Omental fat pad (tissue), 4 donors: Measurements from ENCODE around the gene PPP1R3A. TPM values are rescaled to one million over a fixed set of nuclear protein-coding genes. Genes with fewer than 3 reads are reported as not detected.

Experiments
- ATAC-seq: fragments of 150-250 bp; one replicate; pipeline ENCODE4 v1.9.1; 2016; ENCODE audit warnings: mild to moderate bottlenecking, moderate library complexity; ENCODE audit not compliant: low FRiP score
- DNase-seq: peaks from one replicate; pipeline ENCODE4 v3.0.0-alpha.2; 2019; ENCODE audit warnings: low spot score
- CTCF ChIP-seq, 3 donors: fragments of 450-650 bp; IDR thresholded peaks; one replicate each; pipeline ENCODE4 v1.5.1; 2016 to 2017; ENCODE audit warnings: antibody characterized with exemption in 3 of 3, mild to moderate bottlenecking in 3 of 3, moderate library complexity in 2 of 3
- total RNA-seq, 4 donors: library from RNA; depleted of rRNA; stranded (reverse); fragments of >200 nt; gene quantifications; one replicate each; pipeline ENCODE4 v1.1.0, GENCODE V29; 2016

Gene PPP1R3A
- total RNA-seq, 4 donors from 2014 or later = not detected

- no peak for ATAC-seq
- TF ChIP-seq CTCF (IDR thresholded peaks at IDR 0.05) = no peak
Measured at GRCh38 chr7:113840954-113841353, 77.9 kb downstream of the PPP1R3A start.

GRCh38 chr7:113835367-113835766 lies 83.4 kb downstream of the PPP1R3A start:
- ATAC-seq (no peak), DNase-seq (no peak)
- TF ChIP-seq CTCF (IDR thresholded peaks at IDR 0.05) = no peak

More at GRCh38 chr7:113840954-113841353, 77.9 kb downstream of the PPP1R3A start:
- DNase-seq = no peak

GRCh38 chr7:113832196-113832745 lies 86.5 kb downstream of the PPP1R3A start:
- ATAC-seq = no peak
- no peak for TF ChIP-seq CTCF (IDR thresholded peaks at IDR 0.05)

GRCh38 chr7:113831556-113831955 lies 87.3 kb downstream of the PPP1R3A start:
- TF ChIP-seq CTCF (IDR thresholded peaks at IDR 0.05) = no peak
- DNase-seq (no peak), ATAC-seq (no peak)

More at GRCh38 chr7:113832196-113832745, 86.5 kb downstream of the PPP1R3A start:
- DNase-seq = no peak

- ATAC-seq (no peak), DNase-seq (no peak)
- TF ChIP-seq CTCF (IDR thresholded peaks at IDR 0.05) = no peak
Measured at GRCh38 chr7:113828581-113828980, 90.2 kb downstream of the PPP1R3A start.
